Central memory CD8-positive, alpha-beta T cell (primary cell): ENCODE measurements around the gene GPR35.
A peak's percentile ranks its signal among the peaks of the same experiment; 100 is the strongest.

ENCODE experiments used
- ATAC-seq: fragments of 150-1000 bp; cut with Tn5 transposase; replicated peaks from 2 replicates; pipeline ENCODE4 v1.10.0; 2022; ENCODE audit warnings: mild to moderate bottlenecking, moderate FRiP score, moderate number of reproducible peaks; ENCODE audit not compliant: poor library complexity, severe bottlenecking; ENCODE audit errors: extremely low read depth
- DNase-seq, 2 donors: peaks; one replicate each; pipeline ENCODE4 v3.0.0; 2021; ENCODE audit warnings: low spot score in 2 of 2
- H3K27ac Mint-ChIP-seq: one replicate; pipeline ENCODE4 v1.8.0; 2022; ENCODE audit warnings: low read depth, mild to moderate bottlenecking, moderate library complexity, mixed read lengths
- H3K27me3 Mint-ChIP-seq: one replicate; pipeline ENCODE4 v1.8.0; 2022; ENCODE audit warnings: mixed read lengths
- H3K36me3 Mint-ChIP-seq: one replicate; pipeline ENCODE4 v1.8.0; 2022; ENCODE audit warnings: mild to moderate bottlenecking, moderate library complexity, mixed read lengths; ENCODE audit not compliant: insufficient read depth
- H3K4me1 Mint-ChIP-seq: one replicate; pipeline ENCODE4 v1.8.0; 2022; ENCODE audit warnings: mixed read lengths
- H3K4me3 Mint-ChIP-seq: one replicate; pipeline ENCODE4 v1.8.0; 2022; ENCODE audit warnings: mild to moderate bottlenecking, moderate library complexity, mixed read lengths
- H3K9me3 Mint-ChIP-seq: one replicate; pipeline ENCODE4 v1.8.0; 2022; ENCODE audit warnings: mixed read lengths

The GPR35 gene

DNA sequence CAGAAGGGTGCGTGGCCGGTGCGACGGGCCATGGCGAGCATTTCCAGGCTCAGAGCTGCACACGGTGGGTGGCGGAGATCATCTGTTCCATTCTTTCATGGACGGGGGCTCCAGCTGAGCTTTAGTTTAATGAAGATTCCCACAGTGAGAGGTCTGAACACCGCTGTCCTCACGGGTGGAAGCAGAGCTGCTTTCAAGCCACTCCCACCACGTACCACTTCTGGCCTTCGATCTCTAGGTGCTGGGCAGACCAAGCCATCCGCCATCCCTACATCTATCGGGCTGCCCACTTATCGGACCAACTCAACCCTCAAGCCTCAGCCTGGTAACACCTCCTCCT lies 18.5 kb downstream of the GPR35 start:
- Mint-ChIP-seq H3K27ac (peak overlapping the region; percentile 41), H3K9me3 (no peaks in the 10 kb centered on the region)
- ATAC-seq = no peak

GRCh38 chr2:240644171-240644651 lies 18.9 kb downstream of the GPR35 start:
- DNase-seq (peak in 1 of 2 donors; percentile 11), ATAC-seq (no peak)
- H3K36me3 Mint-ChIP-seq = peaks cover 5% of the 10 kb centered on the region
- no peaks in the 10 kb centered on the region for H3K9me3 Mint-ChIP-seq
- H3K27me3 Mint-ChIP-seq = peaks cover 21% of the 10 kb centered on the region
- H3K4me3 Mint-ChIP-seq = no peak overlapping the region
- peaks cover 8% of the 10 kb centered on the region for H3K4me1 Mint-ChIP-seq
- peak overlapping the region; percentile 41 for H3K27ac Mint-ChIP-seq

More for the DNA sequence above, 18.5 kb downstream of the GPR35 start:
- DNase-seq = no peak
- Mint-ChIP-seq H3K4me3 (no peak overlapping the region), H3K27me3 (peaks cover 17% of the 10 kb centered on the region), H3K36me3 (peaks cover 5% of the 10 kb centered on the region), H3K4me1 (peaks cover 8% of the 10 kb centered on the region)

DNA sequence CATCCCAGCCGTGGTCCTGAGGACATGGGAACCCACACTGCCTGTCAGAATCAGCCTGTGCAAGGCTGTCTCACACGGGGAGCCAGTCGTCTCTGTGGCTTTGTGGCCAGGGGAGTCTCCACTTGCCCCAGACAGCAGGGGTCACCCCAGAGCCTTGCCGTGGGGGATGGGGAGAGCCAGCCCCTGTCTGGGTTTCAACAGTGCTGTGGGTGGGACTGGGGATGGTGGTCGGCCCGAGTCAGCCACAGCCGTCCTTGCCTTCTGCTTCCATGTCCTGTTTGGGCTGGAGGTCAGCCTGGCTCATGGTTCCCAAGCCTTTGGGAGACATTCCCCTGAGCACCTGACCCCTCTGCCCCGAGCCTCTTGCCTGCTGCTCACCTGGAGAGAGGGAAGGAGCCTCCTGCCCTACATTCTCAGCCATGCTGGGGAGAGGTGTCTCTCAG lies 19.6 kb downstream of the GPR35 start:
- Mint-ChIP-seq H3K36me3 (peaks cover 5% of the 10 kb centered on the region), H3K4me3 (no peak overlapping the region), H3K9me3 (no peaks in the 10 kb centered on the region), H3K27me3 (peaks cover 28% of the 10 kb centered on the region), H3K27ac (peak overlapping the region; percentile 41), H3K4me1 (peaks cover 8% of the 10 kb centered on the region)
- ATAC-seq (no peak), DNase-seq (no peak)

- Mint-ChIP-seq H3K27ac (no peak overlapping the region), H3K9me3 (no peaks in the 10 kb centered on the region), H3K4me3 (no peak overlapping the region), H3K4me1 (peaks cover 8% of the 10 kb centered on the region), H3K36me3 (peaks cover 5% of the 10 kb centered on the region), H3K27me3 (peaks cover 29% of the 10 kb centered on the region)
- DNase-seq (no peak), ATAC-seq (no peak)
Measured at GRCh38 chr2:240645346-240645745, 20.1 kb downstream of the GPR35 start.

GRCh38 chr2:240645801-240646175 lies 20.5 kb downstream of the GPR35 start:
- ATAC-seq = no peak
- Mint-ChIP-seq H3K4me1 (peaks cover 8% of the 10 kb centered on the region), H3K27me3 (peaks cover 33% of the 10 kb centered on the region), H3K9me3 (no peaks in the 10 kb centered on the region), H3K36me3 (peaks cover 5% of the 10 kb centered on the region), H3K27ac (peak overlapping the region; percentile 82), H3K4me3 (peak overlapping the region; percentile 53)
- DNase-seq = no peak

GRCh38 chr2:240646176-240646899 lies 21.1 kb downstream of the GPR35 start:
- peaks cover 39% of the 10 kb centered on the region for H3K27me3 Mint-ChIP-seq
- H3K4me1 Mint-ChIP-seq = peaks cover 8% of the 10 kb centered on the region
- H3K4me3 Mint-ChIP-seq = peak overlapping the region; percentile 53
- H3K36me3 Mint-ChIP-seq = peaks cover 5% of the 10 kb centered on the region
- no peaks in the 10 kb centered on the region for H3K9me3 Mint-ChIP-seq
- DNase-seq (peak; percentile 24 to 60), ATAC-seq (peak; percentile 80)
- H3K27ac Mint-ChIP-seq = peak overlapping the region; percentile 82

DNA sequence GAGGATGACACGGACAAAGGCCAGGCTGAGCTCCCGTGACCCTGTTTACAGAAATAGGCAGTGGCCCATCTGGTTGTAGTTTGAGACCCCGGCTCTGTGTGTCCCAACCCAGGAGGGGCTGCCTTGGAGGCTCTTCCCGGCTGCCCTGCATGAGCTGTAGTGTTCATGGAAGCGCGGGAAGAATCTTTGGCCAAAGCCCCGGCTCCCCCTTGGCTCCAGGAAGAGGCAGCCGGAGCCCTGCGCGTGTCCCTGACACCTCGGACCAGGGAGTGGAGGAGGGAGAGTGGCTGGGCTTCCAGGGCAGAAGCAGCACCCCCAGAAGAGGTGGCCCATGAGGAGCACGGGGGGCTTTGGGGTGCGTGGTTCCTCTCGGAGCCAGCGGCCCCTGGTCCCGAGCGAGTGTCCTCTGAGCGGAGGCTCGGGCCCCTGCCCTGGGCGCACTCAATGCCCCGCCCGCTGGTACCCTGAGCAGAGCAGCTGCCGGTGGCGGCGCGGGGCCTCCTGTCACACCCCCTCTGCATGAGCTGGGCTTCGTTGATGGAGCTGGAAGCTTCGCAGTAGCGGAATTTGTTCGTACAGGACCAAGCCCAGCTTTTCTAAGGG lies 21.7 kb downstream of the GPR35 start:
- H3K36me3 Mint-ChIP-seq = peaks cover 5% of the 10 kb centered on the region
- H3K4me3 Mint-ChIP-seq = no peak overlapping the region
- ATAC-seq (no peak), DNase-seq (no peak)
- peak overlapping the region; percentile 74 for H3K27ac Mint-ChIP-seq
- H3K27me3 Mint-ChIP-seq = peaks cover 42% of the 10 kb centered on the region
- H3K9me3 Mint-ChIP-seq = no peaks in the 10 kb centered on the region
- H3K4me1 Mint-ChIP-seq = peaks cover 8% of the 10 kb centered on the region

DNA sequence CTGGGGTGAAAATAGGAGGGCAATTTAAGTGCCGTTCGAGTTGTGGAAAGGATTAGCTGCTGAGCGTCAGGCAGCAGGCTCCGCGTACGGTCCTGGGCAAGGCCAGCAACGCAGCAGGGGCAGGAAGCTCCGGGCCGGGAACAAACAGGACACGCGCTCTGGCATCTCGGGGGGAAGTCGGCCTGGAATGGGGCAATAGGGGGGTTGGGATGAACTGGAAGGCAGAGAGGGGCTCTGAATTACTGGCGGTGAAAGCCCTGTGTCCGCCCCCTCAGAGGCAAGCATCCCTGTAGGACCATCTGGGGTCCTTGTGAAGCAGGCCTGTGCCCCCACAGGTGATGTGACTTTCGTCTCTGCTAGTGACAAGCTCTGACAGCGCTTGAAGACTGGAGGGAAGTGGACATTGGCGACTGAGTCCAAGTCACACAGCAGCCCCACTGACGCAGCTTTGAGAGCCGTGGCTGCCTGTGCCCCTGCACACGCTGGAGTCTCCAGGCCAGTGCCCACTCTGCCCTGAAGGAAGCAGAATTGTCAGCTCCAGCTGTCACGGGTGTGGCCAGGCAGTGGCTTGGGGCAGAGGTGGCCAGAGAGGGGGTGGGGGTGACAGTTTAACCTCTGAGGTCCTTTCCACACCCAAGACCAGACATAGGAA lies 22.3 kb downstream of the GPR35 start:
- ATAC-seq (no peak), DNase-seq (peak in 1 of 2 donors; percentile 11)
- Mint-ChIP-seq H3K27me3 (peaks cover 42% of the 10 kb centered on the region), H3K4me3 (no peak overlapping the region), H3K27ac (peak overlapping the region; percentile 74), H3K36me3 (peaks cover 5% of the 10 kb centered on the region), H3K9me3 (no peaks in the 10 kb centered on the region), H3K4me1 (peaks cover 8% of the 10 kb centered on the region)

DNA sequence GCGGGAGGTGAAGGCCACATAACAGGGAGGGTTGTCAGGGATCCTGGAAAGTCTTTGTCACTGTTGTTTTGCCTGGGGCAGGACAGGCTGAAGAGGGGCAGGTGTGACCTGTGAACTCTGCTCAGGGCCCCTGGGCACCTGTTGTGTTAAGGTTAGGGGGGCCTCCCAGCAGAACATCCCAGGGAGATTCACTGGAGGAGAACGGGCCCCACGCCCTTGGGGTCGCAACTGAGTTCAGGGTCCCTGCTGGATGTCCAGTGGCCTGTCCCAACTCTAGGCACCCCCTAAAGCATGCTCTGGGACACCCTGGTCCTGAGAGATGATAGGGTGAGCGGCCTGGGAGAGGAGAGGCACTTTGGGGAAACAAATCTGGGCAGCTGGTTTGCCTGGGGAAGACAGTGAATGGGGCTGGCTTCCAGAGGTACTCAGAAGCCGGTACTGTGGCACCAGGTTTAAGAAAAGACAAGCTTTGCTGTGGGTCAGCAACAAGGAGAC lies 22.9 kb downstream of the GPR35 start:
- Mint-ChIP-seq H3K4me3 (no peak overlapping the region), H3K4me1 (peaks cover 8% of the 10 kb centered on the region), H3K36me3 (peaks cover 4% of the 10 kb centered on the region), H3K27ac (no peak overlapping the region), H3K9me3 (no peaks in the 10 kb centered on the region), H3K27me3 (peaks cover 42% of the 10 kb centered on the region)
- ATAC-seq (no peak), DNase-seq (peak in 1 of 2 donors; percentile 12)

DNA sequence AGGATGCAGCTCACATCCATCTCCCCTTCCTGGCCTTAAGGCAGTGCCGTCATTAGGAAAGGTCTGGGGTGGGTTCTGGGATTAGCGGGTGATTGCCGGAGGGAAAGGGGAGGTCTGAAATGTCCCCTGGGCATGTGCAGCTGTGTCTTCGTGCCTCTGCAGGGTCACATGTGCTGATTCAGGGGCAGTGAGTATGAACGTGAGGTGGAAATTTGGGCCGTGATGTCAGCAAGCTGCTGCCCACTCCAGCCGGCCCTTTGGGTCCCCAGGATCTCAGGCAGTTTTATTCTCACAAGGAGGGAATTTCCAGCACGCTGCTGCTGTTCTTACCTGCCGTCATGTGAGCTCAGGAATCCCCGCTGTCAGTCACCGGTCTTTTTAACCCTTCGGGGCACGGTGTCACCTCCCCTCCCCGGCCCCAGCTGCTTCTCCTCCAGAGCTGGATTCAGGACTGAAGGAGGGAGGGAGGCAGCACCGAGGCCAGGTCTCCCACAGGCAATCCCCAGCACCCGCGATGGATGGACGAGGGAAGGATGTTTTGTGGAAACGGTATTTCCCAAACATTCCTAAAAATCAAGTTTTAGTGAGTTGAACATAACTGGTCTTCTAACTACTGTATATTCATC lies 23.5 kb downstream of the GPR35 start:
- peaks cover 2% of the 10 kb centered on the region for H3K36me3 Mint-ChIP-seq
- H3K9me3 Mint-ChIP-seq = no peaks in the 10 kb centered on the region
- peaks cover 42% of the 10 kb centered on the region for H3K27me3 Mint-ChIP-seq
- ATAC-seq (no peak), DNase-seq (no peak)
- H3K4me3 Mint-ChIP-seq = no peak overlapping the region
- peaks cover 8% of the 10 kb centered on the region for H3K4me1 Mint-ChIP-seq
- no peak overlapping the region for H3K27ac Mint-ChIP-seq

DNA sequence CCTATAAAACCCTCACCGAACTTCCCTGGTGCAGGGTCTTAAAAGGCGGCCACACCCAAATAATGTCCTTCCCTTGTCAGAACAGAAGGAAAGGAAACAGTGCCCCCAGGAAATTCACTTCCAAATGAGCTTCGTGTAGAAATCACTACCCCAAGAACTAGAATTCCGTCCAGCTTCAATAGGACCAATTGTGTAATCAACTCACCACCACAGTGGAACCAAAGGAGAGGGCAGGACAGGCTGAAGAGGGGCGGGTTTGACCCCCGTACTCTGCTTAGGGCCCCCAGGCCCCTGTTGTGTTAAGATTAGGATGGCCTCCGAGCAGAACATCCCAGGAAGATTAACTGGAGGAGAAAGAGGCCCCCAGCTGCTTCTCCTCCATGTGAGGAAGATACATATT lies 24.1 kb downstream of the GPR35 start:
- Mint-ChIP-seq H3K4me3 (no peak overlapping the region), H3K9me3 (no peaks in the 10 kb centered on the region), H3K36me3 (peaks cover 2% of the 10 kb centered on the region), H3K4me1 (peaks cover 8% of the 10 kb centered on the region), H3K27me3 (peaks cover 42% of the 10 kb centered on the region), H3K27ac (no peak overlapping the region)
- ATAC-seq (no peak), DNase-seq (no peak)

GRCh38 chr2:240650254-240650965 lies 25.1 kb downstream of the GPR35 start:
- no peak for DNase-seq
- Mint-ChIP-seq H3K4me3 (no peak overlapping the region), H3K9me3 (no peaks in the 10 kb centered on the region), H3K4me1 (peaks cover 17% of the 10 kb centered on the region), H3K27ac (no peak overlapping the region), H3K36me3 (peaks cover 4% of the 10 kb centered on the region), H3K27me3 (peaks cover 50% of the 10 kb centered on the region)
- no peak for ATAC-seq
